GM12874 (cell line): ENCODE measurements around the gene CD248.

Experiments used
- CTCF ChIP-seq: IDR thresholded peaks from 2 replicates; pipeline ENCODE4 v1.5.1; 2011; ENCODE audit warnings: low read depth, mild to moderate bottlenecking, control low read depth, low read length, moderate library complexity; ENCODE audit not compliant: insufficient read depth

The CD248 gene

DNA sequence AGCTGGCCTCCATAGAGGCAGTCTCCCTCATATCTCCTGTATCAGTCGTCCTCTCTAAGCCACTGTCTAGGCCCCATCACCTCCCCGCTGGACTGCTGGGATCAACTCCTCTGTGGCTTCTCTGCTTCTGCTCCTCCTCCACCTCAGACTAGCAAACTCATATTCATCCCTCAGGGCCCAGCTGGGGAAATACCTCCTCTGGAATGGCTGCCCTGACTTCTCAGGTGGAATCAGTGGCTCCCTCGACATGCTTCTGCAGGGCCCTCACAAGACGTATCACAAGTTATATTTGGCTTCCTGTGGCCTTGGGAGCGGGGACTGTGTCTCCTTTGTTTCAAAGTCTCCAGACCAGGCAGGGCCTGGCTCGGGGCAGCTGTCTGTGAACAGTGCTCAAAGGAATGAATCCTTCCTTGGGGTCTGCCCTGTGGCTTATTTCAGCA lies 44.7 kb upstream of the CD248 start:
- TF ChIP-seq CTCF, result no peak

DNA sequence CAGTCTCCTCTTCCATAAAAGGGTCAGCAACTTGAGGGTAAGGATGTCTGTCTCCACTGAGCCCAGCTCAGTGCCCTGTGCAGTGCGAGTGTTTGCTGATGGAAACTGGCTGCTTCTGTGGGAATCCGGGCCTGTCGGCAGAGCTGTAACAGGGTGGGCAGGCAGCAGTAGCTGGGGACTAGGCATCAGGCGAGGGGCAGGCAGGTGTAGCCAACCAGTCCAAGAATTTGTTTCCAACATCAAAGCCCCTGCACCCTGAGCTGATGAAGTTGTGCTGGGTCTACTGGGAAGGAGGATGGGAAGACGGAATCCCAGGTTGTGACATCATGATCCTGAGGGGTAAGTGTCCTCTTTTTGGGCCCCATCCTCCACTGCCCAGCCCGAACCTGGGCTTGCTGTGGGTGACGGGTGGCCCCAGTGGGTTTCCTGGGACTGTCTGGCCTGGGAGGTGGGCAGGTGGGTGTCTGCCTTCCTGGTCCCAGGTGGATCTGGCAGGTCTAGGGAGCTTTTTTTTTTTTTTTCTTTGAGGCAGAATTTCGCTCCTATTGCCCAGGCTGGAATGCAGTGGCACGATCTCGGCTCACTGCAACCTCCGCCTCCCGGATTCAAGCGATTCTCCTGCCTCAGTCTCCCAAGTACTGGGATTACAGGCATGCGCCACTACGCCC lies 43.7 kb upstream of the CD248 start:
- TF ChIP-seq CTCF, result no peak

- TF ChIP-seq CTCF, result no peak
These were observed 42.8 kb upstream of the CD248 start for GRCh38 chr11:66359662-66360087.

DNA sequence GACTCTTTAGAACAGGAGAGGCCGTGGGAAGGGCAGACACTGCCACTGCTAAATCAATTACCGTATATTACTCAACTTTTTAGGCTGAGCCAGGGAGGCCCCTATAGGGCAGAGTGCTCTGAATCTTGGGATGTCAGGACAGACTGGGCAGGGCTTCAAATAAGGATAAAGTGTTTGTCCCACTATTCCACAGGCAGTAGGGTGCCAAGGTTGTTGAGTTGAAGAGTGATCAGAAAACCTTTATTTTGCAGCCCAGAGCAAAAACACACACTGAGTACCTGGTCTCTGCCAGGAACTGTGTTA lies 32.2 kb upstream of the CD248 start:
- no peak for TF ChIP-seq CTCF

DNA sequence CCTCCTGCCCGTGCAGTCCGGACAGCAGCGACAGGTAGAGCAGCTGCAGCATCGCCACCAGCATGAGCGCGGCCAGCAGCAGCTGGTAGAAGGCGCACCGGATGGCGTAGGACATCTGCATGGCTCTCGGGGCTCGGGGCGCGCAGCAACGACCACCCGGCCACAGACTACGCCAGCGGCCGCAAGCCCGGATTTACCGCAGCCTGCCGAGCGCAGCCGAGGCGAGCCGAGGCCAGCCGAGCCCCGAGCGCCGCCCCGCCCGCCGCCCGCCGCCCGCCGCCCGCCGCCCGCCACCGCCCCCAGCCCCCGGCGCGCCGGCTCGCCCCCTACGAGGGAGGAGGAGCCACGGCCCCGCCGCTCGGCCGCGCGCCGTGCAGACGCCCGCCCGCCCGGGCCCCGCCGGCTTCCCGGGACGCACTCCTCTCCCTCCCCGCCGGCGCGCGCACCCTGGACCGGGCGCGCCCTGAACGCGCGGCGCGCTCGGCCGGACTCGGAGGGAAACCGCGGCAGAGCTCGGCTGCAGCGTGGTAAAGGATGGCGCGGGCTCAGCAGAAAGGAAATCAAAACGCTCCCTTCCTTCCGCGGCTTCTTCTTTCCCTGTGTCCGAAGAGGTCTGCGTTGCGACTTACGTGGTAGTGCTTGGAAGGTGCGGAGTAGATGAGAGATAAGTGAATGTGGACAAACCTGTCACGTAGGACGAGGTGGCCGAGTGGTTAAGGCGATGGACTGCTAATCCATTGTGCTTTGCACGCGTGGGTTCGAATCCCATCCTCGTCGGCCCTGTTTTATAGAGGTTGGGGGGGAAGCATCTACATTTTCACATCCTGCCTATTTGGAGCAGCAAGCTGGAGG lies 30.8 kb upstream of the CD248 start, which contains the start of gene B4GAT1:
Gene B4GAT1 (minus strand): TSS at position 205 of the 852 bp plus-strand sequence. CDS start 84 bp downstream, at position 121.
- TF ChIP-seq CTCF, result no peak

- no peak for TF ChIP-seq CTCF
These were observed 29.9 kb upstream of the CD248 start for GRCh38 chr11:66346476-66347424.

GRCh38 chr11:66345316-66345649 lies 28.4 kb upstream of the CD248 start:
- TF ChIP-seq CTCF, result no peak
